GM19043 (cell line): ENCODE measurements around the gene FSTL1.

Experiments used
- ATAC-seq: cut with Tn5 transposase; IDR thresholded peaks from one replicate; pipeline ENCODE4 v1.9.1; 2021; ENCODE audit warnings: low read depth; ENCODE audit not compliant: unreplicated experiment

FSTL1 gene

DNA sequence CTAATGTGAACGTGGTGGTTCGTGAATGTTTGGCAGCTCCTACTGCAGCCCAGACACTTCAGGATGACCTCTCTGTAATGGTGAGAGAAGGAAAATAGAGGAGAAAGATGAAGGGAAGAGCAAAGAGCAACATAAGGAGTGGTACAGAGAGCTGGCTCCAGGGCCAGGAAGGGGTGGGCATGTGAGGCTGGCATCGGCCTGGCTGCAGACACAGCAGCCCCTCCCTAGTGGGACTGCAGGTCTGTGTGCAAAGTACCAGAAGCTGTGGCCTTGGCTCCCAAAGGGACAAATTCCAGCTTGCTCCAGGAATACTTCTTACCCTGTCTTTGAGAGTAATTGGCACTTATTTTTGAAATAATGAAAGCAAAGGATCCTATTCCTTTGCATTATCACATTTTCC, 10.0 kb downstream of the FSTL1 start:
- no peak for ATAC-seq

DNA sequence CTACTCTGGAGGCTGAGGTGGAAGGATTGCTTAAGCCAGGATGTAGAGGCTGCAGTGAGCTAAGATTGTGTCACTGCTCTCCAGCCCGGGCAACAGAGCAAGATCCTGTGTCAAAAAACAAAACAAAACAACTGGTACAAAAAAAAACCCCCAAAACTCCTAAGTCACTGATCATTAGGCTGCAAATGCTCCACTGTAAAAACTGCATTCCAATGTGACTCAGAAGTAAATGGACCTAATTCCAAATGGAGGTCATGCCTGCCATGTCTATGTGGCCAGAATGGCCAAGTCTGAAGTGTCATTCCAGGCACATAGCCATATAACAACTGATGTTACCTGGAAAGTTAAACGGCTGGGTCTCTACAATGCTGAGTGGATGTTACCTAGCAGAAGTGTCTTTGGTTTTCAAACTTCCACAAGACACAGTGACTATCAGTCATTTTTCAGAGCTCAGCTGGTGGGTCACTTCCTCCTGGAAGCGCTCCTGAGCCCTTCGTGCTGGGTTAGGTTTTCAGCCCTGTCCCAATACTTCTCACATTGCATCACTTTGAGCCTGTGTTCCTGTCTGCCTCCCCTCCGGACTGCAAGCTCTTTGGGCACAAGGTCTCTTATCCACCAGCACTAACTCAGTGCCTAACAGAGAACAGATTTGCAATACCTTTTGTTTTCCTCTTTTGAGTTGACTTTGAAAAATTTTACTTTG, 10.6 kb downstream of the FSTL1 start:
- ATAC-seq = no peak

DNA sequence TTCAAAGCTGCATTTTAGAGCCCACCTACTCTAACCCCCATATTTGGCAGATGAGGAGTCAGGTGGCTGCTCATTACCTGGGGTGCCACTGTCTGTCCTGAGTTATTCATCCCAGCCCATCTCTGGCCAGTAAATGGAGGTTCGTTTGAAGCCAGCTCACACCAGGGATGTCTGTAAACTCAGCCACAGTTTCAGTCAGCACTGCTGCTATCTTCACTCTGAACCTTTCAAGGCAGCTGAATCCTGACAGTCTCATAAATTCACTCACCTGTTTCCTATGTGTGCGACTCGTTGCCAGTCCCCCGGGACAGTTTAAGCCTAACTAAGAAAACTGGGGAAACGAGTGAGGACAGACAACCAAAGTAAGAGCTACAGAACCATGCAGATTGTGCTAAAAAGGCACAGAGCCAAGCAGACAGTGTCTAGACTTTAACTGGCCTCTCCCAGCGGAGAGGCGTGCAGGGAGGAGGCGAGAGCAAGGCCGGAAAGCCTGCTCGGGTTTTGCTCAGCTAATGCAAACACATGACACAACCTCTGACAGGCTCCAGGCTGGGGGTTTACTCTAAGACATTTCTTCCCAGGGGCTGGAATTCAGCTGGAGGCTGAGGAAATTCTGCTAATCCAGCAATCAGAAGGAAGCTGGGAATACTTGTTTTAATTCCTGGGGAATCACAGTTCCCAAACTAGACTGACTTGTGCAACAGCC, 12.0 kb downstream of the FSTL1 start:
- ATAC-seq = no peak

DNA sequence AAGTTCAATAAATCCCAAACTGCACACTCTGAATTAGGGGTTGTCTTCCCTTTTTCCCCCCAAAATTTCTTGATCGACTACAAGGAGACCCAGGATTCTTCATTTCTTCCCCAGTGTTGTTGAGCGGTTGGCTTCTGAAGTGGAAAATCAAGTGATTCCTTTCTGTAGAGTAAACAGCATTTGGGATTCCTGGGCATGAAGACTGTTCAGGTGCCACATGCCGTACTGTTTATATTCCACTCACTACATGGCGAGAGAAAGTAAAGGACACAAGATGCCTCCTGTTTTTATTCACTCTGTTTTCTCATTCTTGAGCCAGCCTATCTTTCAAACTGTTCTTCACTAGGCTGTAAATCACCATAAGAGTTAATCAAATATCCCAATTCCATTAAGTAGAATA, 12.6 kb downstream of the FSTL1 start:
- no peak for ATAC-seq

DNA sequence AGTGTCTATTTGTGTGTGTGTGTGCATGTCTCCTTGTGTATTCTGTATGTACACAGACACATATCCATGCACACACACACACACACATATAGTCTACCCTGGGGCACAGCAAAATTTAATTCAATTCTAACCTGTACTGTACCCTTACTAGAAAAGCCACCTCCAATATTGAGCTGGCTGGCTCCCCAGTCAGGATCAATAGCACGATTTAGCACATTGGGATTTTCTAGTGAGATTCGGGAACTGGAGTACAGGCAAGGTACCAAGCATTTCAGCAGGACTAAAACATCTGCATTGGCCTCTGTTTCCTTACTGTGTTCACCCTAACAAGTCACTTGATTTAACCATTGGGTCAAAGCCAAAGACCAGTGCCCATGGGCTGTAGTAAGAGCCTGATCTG, 13.2 kb downstream of the FSTL1 start:
- ATAC-seq = no peak

DNA sequence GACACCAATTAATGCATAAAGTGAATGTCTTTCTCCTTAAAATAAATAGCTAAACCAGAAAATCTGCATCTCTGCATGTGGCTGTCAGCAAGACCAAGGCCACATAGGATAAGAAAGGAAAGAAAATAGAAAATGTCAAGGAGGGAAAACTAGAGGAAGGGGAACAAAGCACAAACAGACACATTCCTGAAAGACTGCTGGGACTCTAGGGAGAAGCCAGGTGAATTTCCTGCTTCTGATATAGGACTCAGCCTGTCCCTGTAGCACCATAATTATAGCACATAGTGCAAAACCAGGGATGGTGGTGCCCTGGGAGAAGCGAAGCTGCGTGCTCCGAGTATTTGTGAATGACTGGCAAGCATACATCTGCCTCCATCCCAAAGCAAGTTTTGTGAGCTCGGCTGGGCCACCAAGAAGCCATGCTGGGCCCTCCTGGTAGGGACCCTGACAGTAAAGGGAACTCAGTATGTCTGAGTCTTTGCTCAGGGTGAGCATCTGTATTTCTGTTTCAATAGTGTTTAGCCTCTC, 14.2 kb downstream of the FSTL1 start:
- no peak for ATAC-seq

DNA sequence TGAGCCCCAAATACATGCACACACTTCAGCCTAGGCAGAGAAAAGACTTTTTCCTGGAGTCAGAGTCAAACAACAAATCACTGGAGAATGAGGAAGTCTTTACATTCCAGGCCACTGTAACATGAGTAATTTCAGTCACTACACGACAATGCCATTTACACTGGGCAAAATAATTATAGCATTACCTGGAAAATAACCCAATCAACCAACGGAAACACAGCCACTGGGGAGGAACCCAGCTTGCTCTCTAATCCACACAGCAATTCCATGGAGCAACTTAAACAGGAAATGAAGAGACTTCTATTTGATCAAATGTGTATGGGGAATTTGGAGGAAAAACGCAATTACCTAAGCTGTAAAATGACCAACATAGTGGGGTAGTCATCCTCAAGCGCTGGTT, 15.2 kb downstream of the FSTL1 start:
- no peak for ATAC-seq

DNA sequence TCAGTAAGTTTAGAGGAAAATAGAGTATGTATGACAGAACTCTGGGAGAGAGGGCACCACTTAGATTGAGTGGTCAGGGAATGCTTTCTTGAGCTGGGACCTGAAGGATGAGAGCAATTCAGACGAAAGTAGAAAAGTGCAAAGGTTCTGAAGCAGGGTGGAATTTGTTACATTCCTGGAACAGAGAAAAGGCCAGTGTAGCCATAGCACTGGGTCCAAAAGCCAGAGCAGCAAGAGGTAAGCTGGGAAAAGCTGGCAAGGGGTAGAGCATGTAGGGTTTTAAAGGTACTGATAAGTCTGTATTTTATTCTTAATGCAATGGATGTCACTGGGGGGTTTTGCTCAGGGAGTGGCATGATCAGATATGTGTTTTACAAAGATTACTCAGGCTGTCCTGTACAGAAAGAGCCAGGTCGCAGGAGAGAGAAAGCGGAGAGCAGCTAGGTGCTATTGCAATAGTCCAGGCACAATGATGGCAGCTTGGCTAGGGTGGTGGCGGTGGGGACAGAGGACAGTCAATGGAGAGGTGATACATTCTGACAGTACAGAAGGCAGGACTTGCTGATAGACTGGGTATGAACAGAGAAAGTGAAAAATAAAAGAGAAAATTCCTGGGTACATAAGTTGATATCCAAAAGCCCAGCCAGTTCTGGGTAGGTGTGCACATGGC, 17.0 kb downstream of the FSTL1 start:
- no peak for ATAC-seq

DNA sequence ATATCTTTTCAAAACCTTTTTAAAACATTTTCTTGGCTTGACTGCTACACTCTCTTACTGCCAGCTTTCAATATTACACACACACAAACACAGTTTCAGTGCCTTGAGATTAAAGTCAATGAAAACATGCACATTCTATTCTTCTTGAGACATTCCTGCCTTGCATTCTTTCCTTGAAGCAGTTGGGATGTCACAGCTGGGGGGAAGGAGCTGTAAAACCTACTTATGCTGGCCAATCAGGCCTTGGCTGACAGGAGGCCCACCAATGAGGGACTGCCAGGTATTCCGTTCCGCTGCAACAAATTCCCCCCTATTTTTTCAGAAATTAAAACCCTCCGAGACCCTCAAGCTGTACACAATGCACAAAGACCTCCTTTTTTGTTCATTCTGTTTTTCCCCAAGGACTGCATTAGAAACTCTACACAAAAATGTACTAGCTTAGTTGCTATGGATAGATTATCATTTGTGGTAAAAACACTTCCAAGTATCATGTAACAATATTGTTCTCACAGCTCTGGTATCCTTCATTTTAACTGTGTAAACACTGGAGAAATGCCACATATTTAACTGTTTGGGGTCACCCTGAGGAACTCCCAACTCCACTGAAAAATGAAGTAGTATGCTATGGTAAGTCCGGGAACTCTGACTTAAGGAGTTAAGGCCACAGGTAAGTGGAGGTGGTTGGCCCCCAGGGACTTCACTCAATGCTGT, 18.5 kb downstream of the FSTL1 start:
- ATAC-seq = no peak

DNA sequence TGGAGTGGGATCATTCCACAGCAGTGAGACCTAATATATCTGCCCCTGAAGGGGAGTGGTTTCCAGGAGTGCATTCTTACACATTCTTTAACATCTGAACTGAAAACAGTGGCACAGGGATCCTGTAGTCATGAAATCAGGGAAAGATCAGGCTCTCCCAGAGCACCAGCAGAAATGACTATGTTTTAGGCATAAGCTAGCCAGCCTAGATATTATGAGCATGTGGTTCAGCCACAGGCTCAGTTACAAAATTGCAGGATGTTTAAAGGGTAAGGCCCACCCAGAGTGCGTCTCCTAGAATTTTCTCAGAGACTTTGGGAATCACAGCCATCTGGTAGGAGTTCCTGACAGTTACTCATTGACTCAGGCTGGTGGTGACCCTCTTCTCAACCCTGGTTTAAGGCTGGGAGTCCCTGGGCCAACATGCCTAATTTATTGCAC, 20.9 kb downstream of the FSTL1 start:
- ATAC-seq = no peak

DNA sequence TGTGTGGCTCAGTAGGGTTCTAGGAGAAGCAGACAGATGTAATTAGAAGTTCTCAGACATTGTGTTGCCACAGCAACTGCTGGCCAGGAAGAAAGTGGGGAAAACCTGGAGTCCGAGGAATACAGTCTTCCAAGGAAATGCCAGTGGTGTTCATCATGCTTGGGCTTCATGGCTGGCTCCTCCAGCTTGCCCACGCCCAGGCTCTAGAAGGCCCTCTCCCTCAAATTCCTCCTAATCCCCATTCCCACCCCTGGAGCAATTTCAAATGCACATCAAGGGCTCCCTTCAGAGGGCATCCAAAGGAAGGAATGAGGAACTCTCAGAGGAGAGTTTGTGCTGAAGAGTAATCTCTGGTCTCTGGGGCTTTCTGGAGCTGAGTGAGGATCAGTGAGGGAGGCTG, 21.9 kb downstream of the FSTL1 start:
- no peak for ATAC-seq

DNA sequence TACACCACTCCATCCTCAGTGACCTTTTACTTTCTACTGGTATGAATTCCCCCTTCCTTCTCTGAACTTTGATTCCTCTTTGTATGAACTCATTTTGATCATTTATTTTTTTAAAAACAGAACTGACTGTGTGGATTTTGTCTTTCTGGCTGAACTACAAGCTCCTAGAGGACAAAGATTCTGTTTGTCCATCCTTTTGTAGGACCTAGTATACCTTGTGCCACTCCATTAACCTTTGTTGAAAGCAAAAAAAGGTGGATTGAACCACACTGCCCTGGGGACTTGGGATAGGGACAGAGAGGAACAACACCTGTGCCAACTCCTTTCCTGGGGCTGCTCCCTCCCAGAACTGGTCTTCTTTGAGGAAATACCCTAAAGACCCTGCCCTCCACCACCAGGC, 23.6 kb downstream of the FSTL1 start:
- no peak for ATAC-seq

DNA sequence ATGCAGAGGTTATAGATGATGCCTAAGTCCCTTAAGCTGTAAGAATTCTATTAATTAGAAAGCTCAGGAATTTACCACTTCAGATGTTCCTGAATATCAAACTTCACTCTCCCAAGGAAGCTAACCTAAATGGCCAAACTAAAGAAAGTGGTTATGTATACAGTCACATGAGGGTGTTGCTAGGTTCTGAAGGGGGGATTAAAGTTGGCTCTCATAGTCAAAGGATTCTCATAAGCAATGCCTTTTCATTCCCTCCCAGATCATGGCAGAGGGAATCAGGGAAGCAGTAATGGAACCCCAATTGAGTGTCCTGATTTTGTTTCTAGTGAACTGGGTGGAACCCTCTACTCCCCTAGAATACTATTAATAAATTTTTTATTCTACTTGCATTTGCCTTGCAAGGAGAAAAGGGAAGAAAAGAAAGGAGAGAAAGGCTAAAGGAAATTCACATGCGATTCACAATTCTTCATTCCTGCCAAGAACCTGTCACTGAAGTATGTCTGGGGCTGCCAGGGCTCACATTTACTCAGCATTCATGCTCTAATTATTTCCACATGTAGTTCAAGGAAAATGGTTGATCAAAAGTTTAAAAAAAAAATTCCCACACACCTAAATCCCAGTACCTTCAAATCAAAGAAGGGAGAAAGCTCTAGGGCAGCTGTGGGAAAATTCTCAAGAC, 25.1 kb downstream of the FSTL1 start:
- ATAC-seq = no peak

DNA sequence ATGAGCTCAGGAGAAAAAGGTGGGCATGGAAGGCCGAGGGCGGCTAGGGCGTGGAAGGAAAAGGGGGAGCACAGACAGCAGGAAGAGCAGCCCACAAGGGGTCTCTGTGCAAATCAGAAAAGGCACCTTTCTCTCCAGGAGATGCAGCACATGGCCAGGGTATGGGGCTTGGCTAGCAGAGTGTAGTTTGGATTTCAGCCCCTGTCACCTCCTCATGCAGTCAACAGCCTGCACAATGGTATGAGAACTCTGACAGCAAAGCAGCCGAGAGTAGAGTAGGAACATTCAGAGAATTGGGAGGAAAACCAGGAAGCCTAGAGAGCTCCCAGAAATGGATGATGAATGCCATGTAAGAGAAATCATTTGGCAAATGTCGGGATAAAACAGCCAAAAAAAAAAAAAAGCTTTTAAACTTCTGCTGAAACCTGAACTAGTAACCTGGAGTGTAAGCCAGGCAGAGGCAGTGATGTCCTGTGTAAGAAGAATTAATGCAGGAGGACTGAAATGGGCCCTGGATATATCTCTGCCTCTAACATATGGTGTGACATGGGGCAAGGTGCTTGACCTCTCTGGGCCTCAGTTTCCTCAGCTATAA, 25.7 kb downstream of the FSTL1 start:
- no peak for ATAC-seq

DNA sequence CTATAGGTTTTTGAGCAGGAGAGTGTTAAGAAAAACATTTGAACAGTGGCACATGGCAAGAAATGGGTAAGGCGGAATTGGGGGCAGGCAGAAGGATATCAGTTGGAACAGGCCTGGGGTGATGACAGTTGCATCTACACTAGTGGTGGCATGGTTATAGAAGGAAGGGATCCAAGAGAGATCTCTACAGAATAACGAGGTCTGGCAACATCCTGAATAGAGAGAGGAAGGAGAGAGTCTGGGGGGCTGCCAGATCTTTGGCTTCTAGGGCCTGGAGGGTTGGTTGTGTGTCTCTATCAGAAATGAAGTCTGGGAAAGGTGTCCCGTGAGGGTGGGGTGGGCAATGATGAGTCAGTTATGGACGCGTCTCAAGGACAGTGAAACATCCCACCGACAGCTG, 26.3 kb downstream of the FSTL1 start:
- ATAC-seq = no peak

DNA sequence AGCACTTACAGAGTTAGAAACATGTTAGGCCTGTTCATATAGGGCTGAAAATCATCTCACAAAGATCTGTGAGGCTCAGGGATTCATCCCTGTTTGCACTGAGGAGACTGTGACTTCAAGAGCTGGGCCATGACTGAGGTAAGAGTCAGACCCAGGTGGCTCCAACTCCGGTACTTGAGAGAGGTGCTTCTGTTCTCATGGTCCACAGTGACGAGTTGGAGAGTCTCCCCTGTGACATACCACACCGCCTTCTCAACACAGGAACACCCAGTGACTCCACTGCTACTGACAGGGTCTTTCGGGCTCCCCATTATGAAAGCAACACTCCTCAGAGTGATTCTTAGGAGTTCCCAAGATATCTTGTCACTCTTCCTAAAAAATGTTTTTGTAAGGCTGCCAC, 27.4 kb downstream of the FSTL1 start:
- no peak for ATAC-seq

DNA sequence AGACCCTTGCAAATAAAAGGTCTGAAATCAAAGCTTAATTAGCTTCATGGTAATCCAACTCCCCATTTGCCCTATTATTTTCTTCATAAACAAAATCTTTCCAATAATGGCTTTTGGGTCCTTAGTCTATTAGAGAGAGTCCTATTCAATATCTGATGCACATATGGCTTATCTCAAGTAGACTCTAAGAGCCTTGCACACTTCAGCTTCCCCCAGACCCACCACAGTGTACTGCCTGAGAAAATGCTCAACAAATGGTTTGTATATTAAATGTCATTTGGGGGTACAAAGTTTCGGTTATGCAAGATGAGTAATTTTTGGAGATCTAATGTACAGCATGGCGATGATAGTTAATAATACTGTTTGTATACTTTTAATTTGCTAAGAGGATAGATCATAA, 28.9 kb downstream of the FSTL1 start:
- ATAC-seq = no peak

DNA sequence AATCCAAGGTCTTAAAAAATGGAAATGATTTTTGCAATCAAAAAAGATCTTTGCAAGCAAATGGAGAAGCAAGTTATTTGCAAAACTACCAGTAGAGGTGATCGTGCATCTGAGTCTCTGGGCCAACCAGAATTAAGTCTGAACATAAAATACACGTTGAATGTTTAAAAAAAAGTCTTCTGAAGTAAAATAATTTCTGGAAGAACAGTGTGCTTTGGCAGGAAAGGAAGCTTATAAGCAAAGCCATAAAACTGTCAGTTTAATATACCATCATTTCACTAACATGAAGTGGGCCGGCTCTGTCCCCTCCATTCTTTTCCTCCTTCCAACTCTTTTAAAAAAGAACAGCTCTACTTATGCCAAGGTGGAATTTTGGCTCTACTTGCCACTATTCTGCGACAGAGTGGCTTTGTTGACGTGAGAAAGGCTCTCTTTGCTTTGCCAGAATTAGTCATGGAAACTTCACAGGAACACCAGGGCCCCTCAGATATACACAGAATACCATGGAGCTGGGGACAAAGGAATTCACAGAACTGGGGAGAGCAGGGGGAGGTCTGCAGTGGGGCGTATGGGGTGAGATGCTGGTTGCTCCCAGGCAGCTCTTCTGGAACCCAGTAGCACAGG, 29.8 kb downstream of the FSTL1 start:
- no peak for ATAC-seq

DNA sequence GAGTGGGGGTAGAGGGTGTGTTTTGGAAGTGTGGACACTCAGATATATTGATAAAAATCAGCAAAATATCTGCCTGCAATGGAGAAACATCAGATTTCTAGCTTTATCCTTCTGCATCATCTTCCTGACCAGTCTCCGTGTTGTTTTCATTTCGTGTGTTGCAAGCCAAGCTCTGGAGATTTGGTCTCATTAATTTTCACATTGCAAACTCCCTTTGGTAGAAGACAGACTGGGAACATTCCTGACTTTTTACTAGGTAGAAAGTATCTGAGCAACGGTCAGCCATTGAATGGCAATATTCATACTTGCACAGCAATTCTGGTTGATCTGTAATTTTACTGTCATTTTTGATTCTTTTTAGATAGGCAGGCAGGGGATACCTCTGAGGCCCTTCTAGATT, 30.4 kb downstream of the FSTL1 start:
- no peak for ATAC-seq

DNA sequence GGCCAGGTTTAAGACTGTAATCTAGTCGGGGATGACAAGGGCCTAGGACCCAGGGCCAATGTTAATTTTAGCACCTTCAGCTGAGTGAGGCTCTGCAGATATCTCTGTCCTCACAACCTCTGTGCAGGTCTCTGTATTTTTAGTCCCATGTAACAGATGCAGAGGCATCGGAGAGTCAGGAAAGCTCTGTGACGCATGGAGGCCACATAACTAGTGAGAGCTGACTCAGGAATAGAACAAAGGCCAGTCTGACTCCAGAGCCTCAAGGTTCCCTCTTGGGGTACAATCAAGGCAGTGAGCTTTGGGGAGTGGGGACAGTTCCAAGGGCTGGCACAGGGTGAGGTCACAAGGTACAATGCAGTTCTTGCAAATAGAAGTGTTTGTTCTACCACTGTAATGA, 31.0 kb downstream of the FSTL1 start:
- no peak for ATAC-seq
